ENCODE data around the gene RAD51B.
"Not testable (repeated sequence)": the region's sequence is repeated elsewhere in the genome, so short reads cannot be mapped to it uniquely, and the experiment has no call there.

RAD51B gene

DNA sequence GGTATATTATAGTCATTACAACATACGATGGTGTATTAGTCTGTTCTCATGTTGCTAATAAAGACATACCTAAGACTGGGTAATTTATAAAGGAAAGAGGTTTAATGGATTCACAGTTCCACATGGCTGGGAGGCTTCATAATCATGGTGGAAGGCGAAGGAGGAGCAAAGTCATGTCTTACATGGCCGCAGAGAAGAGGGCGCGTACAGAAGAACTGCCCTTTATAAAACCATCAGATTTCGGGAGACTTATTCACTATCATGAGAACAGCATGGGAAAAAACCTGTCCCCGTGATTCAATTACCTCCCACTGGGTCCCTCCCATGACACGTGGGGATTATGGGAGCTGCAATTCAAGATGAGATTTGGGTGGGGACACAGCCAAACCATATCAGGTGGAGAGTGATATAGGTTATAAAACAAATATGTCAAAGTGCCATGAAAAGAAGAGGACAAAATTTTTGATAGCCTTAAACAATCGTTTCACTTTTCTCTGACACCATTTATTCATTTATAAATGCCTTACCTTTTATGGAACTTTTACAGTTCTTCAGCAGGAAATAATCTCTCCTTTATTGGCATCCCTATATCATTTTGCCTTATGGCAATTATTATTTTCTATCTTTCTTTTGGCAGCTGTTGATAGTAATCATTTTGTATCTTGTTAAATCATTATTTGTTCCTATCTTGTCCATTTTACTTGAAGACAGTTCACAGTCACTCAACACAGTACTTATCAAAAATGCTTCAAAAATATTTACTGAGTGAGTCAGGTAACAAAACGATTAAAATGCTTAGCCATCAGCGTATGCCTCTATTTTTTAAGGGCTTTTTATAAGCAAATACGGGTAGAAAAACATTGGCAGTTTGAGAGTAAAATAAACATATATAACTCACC lies 196.0 kb downstream of the RAD51B start:
- DNase-seq (ENCODE audit: low read depth): no peak
- H3K36me3 ChIP-seq (ENCODE audit: control insufficient read depth, insufficient read depth, low read length, severe bottlenecking): no peaks in the 10 kb centered on the region
- H3K9ac ChIP-seq (ENCODE audit: low read length): no peak overlapping the region
- no peaks in the 10 kb centered on the region for H3K27me3 ChIP-seq (replicated peaks; ENCODE audit: control insufficient read depth, insufficient read depth, low read length)
- no peak overlapping the region for H3K4me3 ChIP-seq (ENCODE audit: low read length)
- no peaks in the 10 kb centered on the region for H3K9me3 ChIP-seq (ENCODE audit: control insufficient read depth, low read length)
- H3K4me1 ChIP-seq (ENCODE audit: control insufficient read depth, insufficient read depth, low read length): peaks cover 41% of the 10 kb centered on the region

DNA sequence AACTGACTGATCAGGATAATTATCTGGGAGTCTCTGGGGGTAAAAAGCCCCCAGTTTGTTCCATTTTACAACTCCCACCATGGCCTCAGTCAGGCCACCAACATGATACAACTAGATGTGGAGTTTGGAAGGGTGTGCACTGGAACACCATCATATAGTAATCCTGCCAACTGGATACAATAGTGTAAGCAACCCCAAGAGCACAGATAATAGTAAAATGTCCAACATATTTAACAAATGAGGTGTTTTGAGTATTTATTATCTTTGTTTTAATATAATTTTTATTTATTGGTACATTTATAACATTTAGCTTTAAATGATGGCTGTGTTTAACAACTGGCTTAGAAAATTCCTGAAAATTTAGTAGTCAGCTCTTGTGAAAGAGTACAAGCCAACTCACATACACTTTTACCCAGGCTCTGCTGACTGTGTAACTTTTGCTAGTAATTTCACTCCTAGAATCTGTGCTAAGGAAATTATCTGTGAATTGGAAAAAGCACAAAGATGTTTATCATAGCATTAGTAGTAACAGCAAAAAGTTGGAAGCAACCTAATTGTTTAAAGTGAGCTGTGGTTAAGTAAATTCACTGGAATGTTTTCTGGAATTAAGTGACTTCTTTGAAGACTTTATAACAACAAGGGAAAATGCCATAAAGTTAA lies 196.8 kb downstream of the RAD51B start:
- Histone ChIP-seq H3K4me3 (ENCODE audit: low read length) (no peak overlapping the region), H3K9me3 (ENCODE audit: control insufficient read depth, low read length) (no peaks in the 10 kb centered on the region), H3K4me1 (ENCODE audit: control insufficient read depth, insufficient read depth, low read length) (peaks cover 36% of the 10 kb centered on the region), H3K36me3 (ENCODE audit: control insufficient read depth, insufficient read depth, low read length, severe bottlenecking) (no peaks in the 10 kb centered on the region), H3K9ac (ENCODE audit: low read length) (peak overlapping the region; percentile 44), H3K27me3 (replicated peaks; ENCODE audit: control insufficient read depth, insufficient read depth, low read length) (no peaks in the 10 kb centered on the region)
- DNase-seq (ENCODE audit: low read depth): peak; percentile 59

DNA sequence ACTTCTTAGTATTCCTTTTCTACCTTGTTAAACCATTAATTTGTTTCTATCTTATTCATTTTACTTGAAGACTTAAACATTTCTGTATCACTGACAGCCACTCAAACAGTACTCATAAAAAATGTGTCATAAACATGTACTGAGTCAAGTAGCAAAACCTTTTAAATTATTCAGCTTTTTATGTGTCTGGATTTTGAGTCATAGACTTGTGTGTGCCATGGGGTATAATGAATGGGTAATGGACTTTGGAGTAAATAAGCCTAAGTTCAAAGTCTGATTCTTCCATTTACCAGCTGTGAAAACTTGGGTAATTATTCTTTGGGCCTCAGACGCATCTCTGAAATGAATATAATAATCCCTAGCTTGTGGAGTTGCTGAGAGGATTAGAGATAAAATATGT lies 199.0 kb downstream of the RAD51B start:
- Histone ChIP-seq H3K36me3 (ENCODE audit: control insufficient read depth, insufficient read depth, low read length, severe bottlenecking) (no peaks in the 10 kb centered on the region), H3K4me3 (ENCODE audit: low read length) (no peak overlapping the region), H3K9ac (ENCODE audit: low read length) (no peak overlapping the region), H3K27me3 (replicated peaks; ENCODE audit: control insufficient read depth, insufficient read depth, low read length) (no peaks in the 10 kb centered on the region), H3K4me1 (ENCODE audit: control insufficient read depth, insufficient read depth, low read length) (peaks cover 25% of the 10 kb centered on the region), H3K9me3 (ENCODE audit: control insufficient read depth, low read length) (peaks cover 4% of the 10 kb centered on the region)
- DNase-seq (ENCODE audit: low read depth): no peak

DNA sequence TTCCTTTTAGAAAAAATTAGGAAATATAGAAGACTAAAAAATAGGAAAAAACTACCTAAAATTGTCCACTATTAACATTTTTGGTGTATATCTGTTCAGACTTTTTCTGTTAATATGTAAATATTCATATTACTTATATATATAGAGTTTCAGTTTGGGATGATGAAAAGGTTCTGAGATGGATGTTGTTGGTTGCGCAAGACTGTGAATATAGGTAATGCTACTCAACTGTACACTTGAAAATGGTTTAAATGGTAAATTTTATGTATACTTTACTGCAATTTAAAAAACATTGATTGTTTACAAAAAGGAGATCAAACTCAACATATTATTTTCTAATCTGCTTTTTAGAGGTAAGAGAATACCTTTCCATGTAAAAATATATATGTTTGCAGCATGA lies 200.9 kb downstream of the RAD51B start:
- no peak for DNase-seq (ENCODE audit: low read depth)
- H3K4me1 ChIP-seq (ENCODE audit: control insufficient read depth, insufficient read depth, low read length): peaks cover 22% of the 10 kb centered on the region
- no peaks in the 10 kb centered on the region for H3K27me3 ChIP-seq (replicated peaks; ENCODE audit: control insufficient read depth, insufficient read depth, low read length)
- H3K4me3 ChIP-seq (ENCODE audit: low read length): no peak overlapping the region
- no peak overlapping the region for H3K9ac ChIP-seq (ENCODE audit: low read length)
- H3K9me3 ChIP-seq (ENCODE audit: control insufficient read depth, low read length): peaks cover 6% of the 10 kb centered on the region
- no peaks in the 10 kb centered on the region for H3K36me3 ChIP-seq (ENCODE audit: control insufficient read depth, insufficient read depth, low read length, severe bottlenecking)

DNA sequence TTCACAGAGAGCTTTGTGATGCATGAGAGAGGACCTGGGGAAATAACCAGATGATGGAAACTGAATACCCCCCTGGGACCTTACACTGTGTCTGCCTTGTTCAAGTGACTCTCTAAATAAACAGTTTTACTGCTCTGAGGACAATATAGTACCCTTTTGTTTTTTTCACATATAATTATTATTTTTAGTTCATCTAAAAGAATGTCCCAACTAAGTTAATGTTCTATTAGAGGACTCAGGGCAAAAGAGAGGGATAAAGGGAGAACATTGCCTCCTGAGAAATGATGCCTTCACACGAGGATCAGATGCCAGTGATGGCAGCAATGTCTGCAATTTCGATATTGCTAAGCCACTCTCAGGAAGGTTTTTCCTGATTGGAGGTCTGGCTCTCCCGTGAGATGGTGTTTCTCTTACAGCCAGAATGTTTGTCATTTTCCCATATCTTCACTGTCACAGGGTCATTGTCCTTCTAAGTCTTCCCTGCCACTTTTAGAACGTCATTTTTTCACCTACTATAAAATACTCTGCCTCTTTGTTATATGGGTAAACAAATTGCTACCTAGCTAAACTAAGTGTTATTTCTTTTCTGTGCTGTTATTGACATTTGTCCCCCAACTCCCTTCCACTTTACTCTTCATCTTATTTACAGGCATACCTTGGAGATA lies 201.6 kb downstream of the RAD51B start:
- Histone ChIP-seq H3K9me3 (ENCODE audit: control insufficient read depth, low read length) (peaks cover 6% of the 10 kb centered on the region), H3K4me3 (ENCODE audit: low read length) (no peak overlapping the region), H3K9ac (ENCODE audit: low read length) (no peak overlapping the region), H3K27me3 (replicated peaks; ENCODE audit: control insufficient read depth, insufficient read depth, low read length) (no peaks in the 10 kb centered on the region), H3K36me3 (ENCODE audit: control insufficient read depth, insufficient read depth, low read length, severe bottlenecking) (no peaks in the 10 kb centered on the region), H3K4me1 (ENCODE audit: control insufficient read depth, insufficient read depth, low read length) (peaks cover 17% of the 10 kb centered on the region)
- DNase-seq (ENCODE audit: low read depth): no peak

DNA sequence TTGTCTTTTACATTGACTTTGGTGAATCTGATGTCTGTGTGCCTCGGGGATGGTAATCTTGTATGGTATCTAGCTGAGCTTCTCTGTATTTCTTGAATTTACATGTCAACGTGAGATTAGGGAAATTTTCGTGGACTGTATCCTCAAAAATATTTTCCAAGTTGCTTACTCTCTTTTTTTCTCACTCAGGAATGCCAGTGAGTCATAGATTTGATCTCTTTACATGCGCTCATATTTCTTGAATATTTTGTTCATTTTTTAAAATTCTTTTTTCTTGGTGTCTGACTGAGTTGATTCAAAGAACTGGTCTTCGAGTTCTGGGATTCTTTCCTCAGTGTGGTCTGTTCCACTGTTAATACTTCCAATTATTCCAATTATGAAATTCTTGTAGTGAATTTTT lies 207.7 kb downstream of the RAD51B start:
- no peaks in the 10 kb centered on the region for H3K27me3 ChIP-seq (replicated peaks; ENCODE audit: control insufficient read depth, insufficient read depth, low read length)
- DNase-seq (ENCODE audit: low read depth): peak; percentile 64
- no peak overlapping the region for H3K4me3 ChIP-seq (ENCODE audit: low read length)
- H3K9me3 ChIP-seq (ENCODE audit: control insufficient read depth, low read length): peaks cover 15% of the 10 kb centered on the region
- H3K9ac ChIP-seq (ENCODE audit: low read length): no peak overlapping the region
- peaks cover 5% of the 10 kb centered on the region for H3K4me1 ChIP-seq (ENCODE audit: control insufficient read depth, insufficient read depth, low read length)
- H3K36me3 ChIP-seq (ENCODE audit: control insufficient read depth, insufficient read depth, low read length, severe bottlenecking): no peaks in the 10 kb centered on the region

DNA sequence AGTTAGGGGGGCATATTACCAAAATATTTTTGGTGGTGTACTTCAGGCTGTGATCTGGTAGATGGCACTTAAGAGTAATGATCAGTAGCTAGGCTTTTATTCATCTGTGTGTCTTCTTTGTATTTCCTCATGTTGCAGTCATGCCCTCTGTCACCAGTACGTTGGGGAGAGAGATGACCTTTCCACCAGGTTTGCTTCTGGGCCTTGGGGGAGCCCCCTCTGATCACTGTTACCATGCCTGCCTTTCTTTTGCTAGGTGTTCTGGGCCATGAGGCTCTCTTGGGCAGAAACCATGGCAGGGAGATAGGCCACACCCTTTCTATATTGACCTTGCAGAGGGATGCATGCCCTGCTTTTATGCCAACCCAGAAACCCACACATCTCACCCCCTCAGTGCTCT lies 208.5 kb downstream of the RAD51B start:
- Histone ChIP-seq H3K9ac (ENCODE audit: low read length) (no peak overlapping the region), H3K9me3 (ENCODE audit: control insufficient read depth, low read length) (peaks cover 15% of the 10 kb centered on the region), H3K4me1 (ENCODE audit: control insufficient read depth, insufficient read depth, low read length) (peaks cover 5% of the 10 kb centered on the region), H3K27me3 (replicated peaks; ENCODE audit: control insufficient read depth, insufficient read depth, low read length) (no peaks in the 10 kb centered on the region), H3K36me3 (ENCODE audit: control insufficient read depth, insufficient read depth, low read length, severe bottlenecking) (no peaks in the 10 kb centered on the region), H3K4me3 (ENCODE audit: low read length) (no peak overlapping the region)
- DNase-seq (ENCODE audit: low read depth): no peak

DNA sequence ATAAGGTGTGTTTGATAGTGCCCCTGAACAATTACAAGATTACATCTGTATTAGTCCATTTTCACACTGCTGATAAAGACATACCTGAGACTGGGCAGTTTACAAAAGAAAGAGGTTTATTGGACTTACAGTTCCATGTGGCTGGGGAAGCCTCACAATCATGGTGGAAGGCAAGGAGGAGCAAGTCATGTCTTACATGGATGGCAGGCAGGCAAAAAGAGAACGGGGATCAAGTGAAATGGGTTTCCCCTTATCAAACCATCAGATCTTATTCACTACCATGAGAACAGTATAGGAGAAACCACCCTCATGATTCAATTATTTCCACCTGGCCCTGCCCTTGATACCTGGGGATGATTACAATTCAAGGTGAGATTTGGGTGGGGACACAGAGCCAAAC lies 211.4 kb downstream of the RAD51B start:
- not testable (repeated sequence) for DNase-seq (ENCODE audit: low read depth); H3K9me3 ChIP-seq (ENCODE audit: control insufficient read depth, low read length); H3K4me3 ChIP-seq (ENCODE audit: low read length); H3K4me1 ChIP-seq (ENCODE audit: control insufficient read depth, insufficient read depth, low read length); H3K27me3 ChIP-seq (replicated peaks; ENCODE audit: control insufficient read depth, insufficient read depth, low read length); H3K36me3 ChIP-seq (ENCODE audit: control insufficient read depth, insufficient read depth, low read length, severe bottlenecking); H3K9ac ChIP-seq (ENCODE audit: low read length)

DNA sequence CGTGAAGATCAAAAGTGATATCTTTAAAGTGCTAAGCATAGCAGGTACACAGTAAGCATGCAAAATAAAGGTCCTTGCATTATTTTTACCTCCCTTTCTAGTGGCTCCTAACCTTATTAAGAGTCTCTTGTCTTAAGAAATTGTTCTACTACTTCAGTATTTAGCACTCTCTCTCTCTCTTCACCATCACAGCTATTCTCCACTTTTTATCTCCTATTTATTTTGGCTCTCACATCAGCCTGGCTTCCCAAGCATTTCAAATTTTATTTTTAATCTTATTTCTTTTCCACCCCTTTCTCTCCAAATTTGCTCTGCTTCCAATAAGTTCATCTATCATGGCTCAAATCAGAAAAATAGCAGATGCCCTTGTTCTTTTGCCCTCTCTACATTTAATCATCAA lies 212.6 kb downstream of the RAD51B start:
- no peaks in the 10 kb centered on the region for H3K36me3 ChIP-seq (ENCODE audit: control insufficient read depth, insufficient read depth, low read length, severe bottlenecking)
- H3K9ac ChIP-seq (ENCODE audit: low read length): no peak overlapping the region
- H3K27me3 ChIP-seq (replicated peaks; ENCODE audit: control insufficient read depth, insufficient read depth, low read length): no peaks in the 10 kb centered on the region
- no peak for DNase-seq (ENCODE audit: low read depth)
- H3K9me3 ChIP-seq (ENCODE audit: control insufficient read depth, low read length): peaks cover 8% of the 10 kb centered on the region
- peaks cover 5% of the 10 kb centered on the region for H3K4me1 ChIP-seq (ENCODE audit: control insufficient read depth, insufficient read depth, low read length)
- H3K4me3 ChIP-seq (ENCODE audit: low read length): no peak overlapping the region

DNA sequence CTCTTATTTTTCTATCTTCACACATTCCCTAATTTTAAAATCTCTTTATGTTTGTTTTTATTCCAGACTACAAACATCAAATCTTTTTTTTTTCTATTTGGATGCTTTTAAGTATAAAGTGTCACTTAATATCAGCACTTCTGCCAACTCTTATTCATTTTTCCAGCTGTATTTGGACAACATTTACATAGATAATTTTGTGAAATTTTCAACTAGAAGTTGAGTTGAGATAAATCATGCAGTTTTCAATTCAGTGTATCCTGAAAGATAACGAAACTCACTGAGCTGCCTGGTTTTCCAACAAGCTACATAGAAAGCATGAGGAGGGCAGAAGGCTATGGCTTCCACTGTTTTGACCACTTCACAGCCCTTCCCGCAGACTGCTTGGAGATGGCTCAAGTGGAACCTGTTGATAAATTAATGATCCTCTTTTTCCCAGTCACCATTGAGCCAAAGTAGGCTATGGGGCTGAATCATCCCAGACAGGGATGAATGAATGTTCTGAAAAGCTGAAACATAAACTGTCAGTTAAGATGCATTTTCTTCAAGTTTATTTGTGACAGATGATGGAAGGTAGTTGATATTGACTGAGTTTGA lies 213.9 kb downstream of the RAD51B start:
- Histone ChIP-seq H3K9me3 (ENCODE audit: control insufficient read depth, low read length) (peaks cover 8% of the 10 kb centered on the region), H3K27me3 (replicated peaks; ENCODE audit: control insufficient read depth, insufficient read depth, low read length) (no peaks in the 10 kb centered on the region), H3K9ac (ENCODE audit: low read length) (no peak overlapping the region), H3K4me1 (ENCODE audit: control insufficient read depth, insufficient read depth, low read length) (no peaks in the 10 kb centered on the region), H3K36me3 (ENCODE audit: control insufficient read depth, insufficient read depth, low read length, severe bottlenecking) (no peaks in the 10 kb centered on the region), H3K4me3 (ENCODE audit: low read length) (no peak overlapping the region)
- no peak for DNase-seq (ENCODE audit: low read depth)

DNA sequence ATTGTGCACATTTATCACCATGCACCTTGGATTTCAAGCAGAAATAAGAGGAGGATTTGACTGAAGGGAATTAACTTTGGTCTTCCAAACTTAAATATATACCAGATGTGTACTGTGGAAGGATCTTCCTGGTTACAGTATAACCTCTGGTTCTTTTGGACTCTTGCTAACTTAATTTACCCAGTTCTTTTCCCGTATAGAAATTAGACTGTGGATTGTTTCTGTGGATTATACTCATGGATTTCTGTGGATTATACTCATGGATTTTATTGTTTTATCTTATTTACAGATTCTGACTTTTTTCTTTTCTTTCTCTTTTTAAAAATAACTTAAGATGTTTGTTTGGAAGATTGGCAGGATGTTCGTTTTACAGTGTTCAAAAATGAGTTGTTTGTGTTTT lies 215.3 kb downstream of the RAD51B start:
- H3K4me1 ChIP-seq (ENCODE audit: control insufficient read depth, insufficient read depth, low read length): no peaks in the 10 kb centered on the region
- no peak overlapping the region for H3K4me3 ChIP-seq (ENCODE audit: low read length)
- H3K9me3 ChIP-seq (ENCODE audit: control insufficient read depth, low read length): peaks cover 5% of the 10 kb centered on the region
- DNase-seq (ENCODE audit: low read depth): no peak
- no peak overlapping the region for H3K9ac ChIP-seq (ENCODE audit: low read length)
- no peaks in the 10 kb centered on the region for H3K36me3 ChIP-seq (ENCODE audit: control insufficient read depth, insufficient read depth, low read length, severe bottlenecking)
- no peaks in the 10 kb centered on the region for H3K27me3 ChIP-seq (replicated peaks; ENCODE audit: control insufficient read depth, insufficient read depth, low read length)
